Natural killer cell (primary cell): ENCODE measurements around the gene GPR42. TPM values are rescaled to one million over a fixed set of nuclear protein-coding genes. Genes with fewer than 3 reads are reported as not detected.

Source experiments
- ATAC-seq, 3 donors: fragments of 150-1000 bp in 2 of 3; fragments of 200-7000 bp in 1 of 3; cut with Tn5 transposase; 1 replicate in 1 of 3; 2 replicates in 2 of 3; pipeline ENCODE4 v1.10.0; 2021; ENCODE audit warnings: mild to moderate bottlenecking in 2 of 3, moderate library complexity in 2 of 3
- DNase-seq, 2 donors: peaks; one replicate each; pipeline versions ENCODE4 v3.0.0 to v3.0.0-alpha.2; 2013 to 2021; ENCODE audit warnings: mixed read lengths in 1 of 2
- H3K27ac ChIP-seq: one replicate; pipeline ENCODE4 v1.5.1; 2013; ENCODE audit warnings: mild to moderate bottlenecking, low read length
- H3K27me3 ChIP-seq: one replicate; pipeline ENCODE4 v1.6.1; 2013; ENCODE audit warnings: low read length; ENCODE audit not compliant: control insufficient read depth, insufficient read depth
- H3K36me3 ChIP-seq: one replicate; pipeline ENCODE4 v1.6.1; 2013; ENCODE audit warnings: low read length; ENCODE audit not compliant: control insufficient read depth, insufficient read depth
- H3K4me1 ChIP-seq: one replicate; pipeline ENCODE4 v1.6.1; 2013; ENCODE audit warnings: low read length; ENCODE audit not compliant: control insufficient read depth, insufficient read depth
- H3K4me3 ChIP-seq: one replicate; pipeline ENCODE4 v1.5.1; 2013; ENCODE audit warnings: low read length
- H3K9me3 ChIP-seq: one replicate; pipeline ENCODE4 v1.6.1; 2013; ENCODE audit warnings: low read length; ENCODE audit not compliant: control insufficient read depth, insufficient read depth
- H3K27ac Mint-ChIP-seq, 2 donors: one replicate each; pipeline ENCODE4 v1.8.0; 2022; ENCODE audit warnings: mild to moderate bottlenecking in 2 of 2, mixed read lengths in 2 of 2, moderate library complexity in 1 of 2
- H3K27me3 Mint-ChIP-seq, 2 donors: one replicate each; pipeline ENCODE4 v1.8.0; 2022; ENCODE audit warnings: low read depth in 2 of 2, mixed read lengths in 2 of 2
- H3K36me3 Mint-ChIP-seq: one replicate; pipeline ENCODE4 v1.8.0; 2022; ENCODE audit warnings: mixed read lengths
- H3K4me1 Mint-ChIP-seq, 2 donors: one replicate each; pipeline ENCODE4 v1.8.0; 2022; ENCODE audit warnings: mixed read lengths in 2 of 2
- H3K4me3 Mint-ChIP-seq: one replicate; pipeline ENCODE4 v1.8.0; 2022; ENCODE audit warnings: mild to moderate bottlenecking, moderate library complexity, mixed read lengths
- H3K9me3 Mint-ChIP-seq, 2 donors: one replicate each; pipeline ENCODE4 v1.8.0; 2022; ENCODE audit warnings: mixed read lengths in 2 of 2
- CTCF ChIP-seq: fragments of 200-600 bp; IDR thresholded peaks from one replicate; pipeline ENCODE4 v1.8.0; 2022; ENCODE audit warnings: antibody characterized with exemption
- WGBS: methylation state at CpG from one replicate; pipeline ENCODE4 v1.1.7; 2013; ENCODE audit warnings: missing lambda C conversion rate; ENCODE audit not compliant: insufficient coverage; 5-methylcytosine and 5-hydroxymethylcytosine counted together
- intact Hi-C: fragments of 100-400 bp; cut with micrococcal nuclease; formaldehyde crosslinking; loops from one replicate; pipeline ENCODE4 v1.14.2; 2022
- total RNA-seq, 4 donors: library from RNA; stranded (reverse); fragments of 120-200 nt in 1 of 4; gene quantifications; one replicate each; pipeline versions ENCODE4 v1.2.3 to v1.2.4, GENCODE V29; 2013 to 2022

Gene GPR42
- total RNA-seq, 3 donors from 2014 or later (not counting 1 experiment from before 2014, with no cell fraction given), result 0.19 to 1.5 TPM; not detected in 1

GRCh38 chr19:35403116-35403760 lies 32.4 kb downstream of the GPR42 start:
- intact Hi-C loops, result no loop called here

GRCh38 chr19:35404879-35405622 lies 34.2 kb downstream of the GPR42 start:
- no peaks in the 10 kb centered on the region for H3K27me3 ChIP-seq
- no peaks in the 10 kb centered on the region for H3K9me3 ChIP-seq
- Mint-ChIP-seq H3K27me3 (peaks cover 0 to 7% of the 10 kb centered on the region in 2 donors), H3K4me3 (no peak overlapping the region), H3K4me1 (no peaks in the 10 kb centered on the region), H3K9me3 (no peaks in the 10 kb centered on the region), H3K36me3 (no peaks in the 10 kb centered on the region), H3K27ac (no peak overlapping the region)
- 88% methylated on average over 11 of the region's 11 CpGs for WGBS
- intact Hi-C loops, result no loop called here
- H3K27ac ChIP-seq, result no peak overlapping the region
- H3K36me3 ChIP-seq, result no peaks in the 10 kb centered on the region
- no peak overlapping the region for H3K4me3 ChIP-seq
- no peak for ATAC-seq
- H3K4me1 ChIP-seq, result no peaks in the 10 kb centered on the region
- DNase-seq, result no peak
- no peak for TF ChIP-seq CTCF

More at GRCh38 chr19:35403116-35403760, 32.4 kb downstream of the GPR42 start:
- no peaks in the 10 kb centered on the region for H3K27me3 ChIP-seq
- TF ChIP-seq CTCF, result no peak
- no peak overlapping the region for H3K27ac Mint-ChIP-seq
- H3K27me3 Mint-ChIP-seq, result peaks cover 0 to 3% of the 10 kb centered on the region in 2 donors
- no peaks in the 10 kb centered on the region for H3K4me1 ChIP-seq
- H3K4me3 Mint-ChIP-seq, result no peak overlapping the region
- no peaks in the 10 kb centered on the region for H3K36me3 Mint-ChIP-seq
- H3K27ac ChIP-seq, result no peak overlapping the region
- no peaks in the 10 kb centered on the region for H3K9me3 Mint-ChIP-seq
- no peak overlapping the region for H3K4me3 ChIP-seq
- no peaks in the 10 kb centered on the region for H3K9me3 ChIP-seq
- peak in 1 of 3 donors; percentile 89 for ATAC-seq
- WGBS, result 93% methylated on average over 8 of the region's 8 CpGs
- H3K36me3 ChIP-seq, result no peaks in the 10 kb centered on the region
- H3K4me1 Mint-ChIP-seq, result no peaks in the 10 kb centered on the region
- DNase-seq, result no peak

- no peaks in the 10 kb centered on the region for H3K36me3 Mint-ChIP-seq
- no peak for DNase-seq
- Histone ChIP-seq H3K4me3 (no peak overlapping the region), H3K4me1 (no peaks in the 10 kb centered on the region), H3K36me3 (no peaks in the 10 kb centered on the region), H3K9me3 (no peaks in the 10 kb centered on the region), H3K27ac (no peak overlapping the region), H3K27me3 (no peaks in the 10 kb centered on the region)
- H3K27me3 Mint-ChIP-seq, result peaks cover 0 to 11% of the 10 kb centered on the region in 2 donors
- no peak for ATAC-seq
- intact Hi-C loops, result no loop called here
- WGBS, result 85% methylated on average over 6 of the region's 6 CpGs
- no peaks in the 10 kb centered on the region for H3K4me1 Mint-ChIP-seq
- no peak for TF ChIP-seq CTCF
- no peaks in the 10 kb centered on the region for H3K9me3 Mint-ChIP-seq
- no peak overlapping the region for H3K4me3 Mint-ChIP-seq
- no peak overlapping the region for H3K27ac Mint-ChIP-seq
Observed at GRCh38 chr19:35407619-35408018, 36.8 kb downstream of the GPR42 start.
